Neuron (in vitro differentiated cells): Measurements from ENCODE around the gene RAB29.
A peak's percentile ranks its signal among the peaks of the same experiment; 100 is the strongest.

ENCODE experiments used
- H2AFZ ChIP-seq: one replicate; pipeline ENCODE4 v1.6.1; 2013; ENCODE audit warnings: low read depth, mild to moderate bottlenecking, inconsistent platforms, low read length, moderate library complexity
- H3K27me3 ChIP-seq: one replicate; pipeline ENCODE4 v1.6.1; 2013; ENCODE audit warnings: low read length; ENCODE audit not compliant: insufficient read depth
- H3K36me3 ChIP-seq: one replicate; pipeline ENCODE4 v1.6.1; 2013; ENCODE audit warnings: low read length; ENCODE audit not compliant: insufficient read depth
- H3K4me1 ChIP-seq: one replicate; pipeline ENCODE4 v1.6.1; 2013; ENCODE audit warnings: low read length; ENCODE audit not compliant: insufficient read depth
- H3K4me3 ChIP-seq: 2 replicates; pipeline ENCODE4 v1.5.1; 2013; ENCODE audit warnings: mild to moderate bottlenecking, low read length, moderate library complexity
- H3K9me3 ChIP-seq: one replicate; pipeline ENCODE4 v1.6.1; 2013; ENCODE audit warnings: low read length

Gene RAB29

DNA sequence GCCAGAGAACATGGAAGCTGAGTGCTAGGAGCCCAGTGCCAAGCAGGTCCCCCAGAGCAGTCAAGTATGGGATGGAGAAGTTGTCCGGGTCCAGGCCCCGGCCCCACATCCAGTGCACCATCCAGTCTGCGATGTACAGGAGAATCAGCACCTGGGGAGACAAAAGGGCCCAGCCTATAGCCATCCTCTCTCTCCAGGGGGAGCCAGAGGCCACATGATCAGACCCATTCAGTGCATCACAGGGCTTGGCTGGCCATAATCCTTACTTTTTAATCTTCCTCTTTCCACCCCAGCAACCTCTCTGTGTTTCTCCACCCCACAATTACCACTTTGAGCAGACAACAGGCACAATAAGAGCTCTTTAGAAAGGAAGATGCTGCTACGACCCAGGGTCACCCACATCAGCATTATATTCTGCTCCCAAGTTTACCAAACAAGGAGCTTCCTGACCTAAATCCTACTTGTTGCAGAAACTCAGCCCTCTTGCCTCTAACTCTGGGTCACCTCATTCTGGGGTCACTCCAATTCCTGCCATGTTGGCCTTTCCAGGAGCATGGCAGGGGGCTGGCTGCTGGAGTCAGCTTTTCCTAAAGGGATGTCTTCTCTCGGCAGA is 16.4 kb upstream of the RAB29 start:
- Histone ChIP-seq H3K9me3 (no peaks in the 10 kb centered on the region), H2AFZ (no peak overlapping the region), H3K27me3 (no peaks in the 10 kb centered on the region), H3K36me3 (peaks cover 33% of the 10 kb centered on the region), H3K4me1 (no peaks in the 10 kb centered on the region), H3K4me3 (no peak overlapping the region)

GRCh38 chr1:205787287-205787916 is 12.1 kb upstream of the RAB29 start:
- H3K9me3 ChIP-seq = no peaks in the 10 kb centered on the region
- H3K4me3 ChIP-seq = no peak overlapping the region
- no peaks in the 10 kb centered on the region for H3K27me3 ChIP-seq
- no peaks in the 10 kb centered on the region for H3K4me1 ChIP-seq
- no peak overlapping the region for H2AFZ ChIP-seq
- H3K36me3 ChIP-seq = peaks cover 3% of the 10 kb centered on the region

DNA sequence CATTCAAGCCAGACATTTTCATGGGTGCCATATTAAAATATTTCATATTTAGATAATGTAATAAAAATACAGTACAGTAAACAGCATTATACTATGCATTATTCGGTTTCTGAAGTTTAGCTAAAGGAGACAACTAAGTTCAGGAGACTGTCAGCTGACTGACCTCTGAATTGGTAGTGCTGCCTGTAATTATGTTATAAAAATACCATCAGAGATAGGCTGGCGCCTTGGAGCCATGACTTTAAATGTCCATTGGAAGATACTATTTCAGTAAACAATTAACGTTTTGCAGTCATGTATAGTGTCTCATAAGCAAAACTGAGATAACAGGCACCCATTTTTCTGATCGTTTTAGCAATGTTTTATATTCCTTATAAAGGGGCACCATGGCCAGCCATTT is 11.3 kb upstream of the RAB29 start:
- Histone ChIP-seq H3K36me3 (peaks cover 3% of the 10 kb centered on the region), H3K4me1 (no peaks in the 10 kb centered on the region), H2AFZ (no peak overlapping the region), H3K27me3 (no peaks in the 10 kb centered on the region), H3K4me3 (no peak overlapping the region), H3K9me3 (no peaks in the 10 kb centered on the region)

DNA sequence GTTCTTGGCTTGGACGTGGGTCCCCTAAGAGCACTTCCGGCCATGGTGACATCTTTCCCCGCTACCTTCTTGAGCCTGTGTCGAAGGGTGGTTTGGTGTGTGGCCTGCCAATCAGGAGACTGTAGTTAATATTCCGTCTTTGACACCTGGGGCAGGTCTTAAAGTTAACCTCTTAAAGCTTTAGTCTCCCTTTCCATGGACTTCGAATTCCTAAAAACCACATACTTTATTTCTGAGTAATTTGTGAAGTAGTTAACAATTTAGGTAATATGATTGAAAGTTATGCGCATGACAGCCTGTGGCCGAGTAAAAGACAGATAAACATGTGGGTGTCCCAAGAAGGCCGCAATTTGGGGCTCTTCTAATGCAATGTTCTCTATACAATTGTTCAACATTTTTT is 10.2 kb upstream of the RAB29 start:
- Histone ChIP-seq H2AFZ (no peak overlapping the region), H3K4me3 (no peak overlapping the region), H3K9me3 (no peaks in the 10 kb centered on the region), H3K36me3 (peaks cover 3% of the 10 kb centered on the region), H3K4me1 (no peaks in the 10 kb centered on the region), H3K27me3 (no peaks in the 10 kb centered on the region)

DNA sequence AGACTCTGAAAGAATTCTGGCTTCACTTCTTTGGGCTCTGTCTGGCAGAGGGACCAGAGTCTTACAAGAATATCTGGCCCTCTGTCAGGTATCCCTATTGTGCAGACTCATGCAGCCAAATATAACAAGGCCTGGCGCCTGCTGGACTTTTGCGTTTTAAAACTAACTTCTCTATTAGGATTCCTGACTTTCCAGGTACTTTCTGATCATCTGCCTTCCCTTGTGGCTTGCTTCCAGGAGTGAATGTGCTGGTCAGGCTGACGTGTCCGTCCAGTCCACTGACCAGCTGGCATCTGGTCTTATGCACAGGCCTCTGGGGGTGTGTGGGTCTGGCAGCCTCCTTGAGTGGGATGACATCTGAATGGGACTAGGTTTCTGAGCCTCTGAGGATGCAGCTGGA is 8.6 kb upstream of the RAB29 start:
- H3K9me3 ChIP-seq = no peaks in the 10 kb centered on the region
- H2AFZ ChIP-seq = no peak overlapping the region
- no peak overlapping the region for H3K4me3 ChIP-seq
- H3K27me3 ChIP-seq = no peaks in the 10 kb centered on the region
- H3K4me1 ChIP-seq = no peaks in the 10 kb centered on the region
- H3K36me3 ChIP-seq = no peaks in the 10 kb centered on the region

- H3K27me3 ChIP-seq = no peaks in the 10 kb centered on the region
- H3K4me1 ChIP-seq = no peaks in the 10 kb centered on the region
- no peaks in the 10 kb centered on the region for H3K9me3 ChIP-seq
- H2AFZ ChIP-seq = no peak overlapping the region
- H3K4me3 ChIP-seq = no peak overlapping the region
- H3K36me3 ChIP-seq = no peaks in the 10 kb centered on the region
Observed at GRCh38 chr1:205783433-205783795, 8.1 kb upstream of the RAB29 start.

- Histone ChIP-seq H3K4me1 (no peaks in the 10 kb centered on the region), H3K9me3 (no peaks in the 10 kb centered on the region), H3K4me3 (no peak overlapping the region), H3K27me3 (peaks cover 2% of the 10 kb centered on the region), H2AFZ (no peak overlapping the region), H3K36me3 (no peaks in the 10 kb centered on the region)
Observed at GRCh38 chr1:205782627-205783432, 7.5 kb upstream of the RAB29 start.

DNA sequence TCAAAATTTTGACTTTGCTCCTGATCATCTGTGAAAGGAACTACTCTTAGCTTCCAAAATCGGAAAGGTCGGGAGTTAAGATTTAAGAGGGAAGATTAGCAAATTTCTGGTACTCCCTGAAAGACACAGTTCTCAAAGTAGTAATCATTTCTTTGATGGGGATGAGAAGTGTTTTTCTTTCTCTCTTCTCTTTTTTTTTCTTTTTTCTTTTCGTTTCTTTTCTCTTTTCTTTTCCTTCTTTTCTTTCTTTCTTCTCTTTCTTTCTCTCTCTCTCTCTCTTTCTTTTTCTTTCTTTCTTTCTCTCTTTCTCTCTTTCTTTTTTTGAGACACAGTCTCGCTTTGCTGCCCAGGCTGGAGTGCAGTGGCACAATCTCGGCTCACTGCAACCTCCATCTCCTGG is 5.1 kb upstream of the RAB29 start:
- Histone ChIP-seq H3K9me3 (no peaks in the 10 kb centered on the region), H3K4me1 (no peaks in the 10 kb centered on the region), H2AFZ (no peak overlapping the region), H3K36me3 (no peaks in the 10 kb centered on the region), H3K4me3 (no peak overlapping the region), H3K27me3 (peaks cover 11% of the 10 kb centered on the region)

GRCh38 chr1:205777994-205778393 is 2.7 kb upstream of the RAB29 start:
- Histone ChIP-seq H3K36me3 (no peaks in the 10 kb centered on the region), H3K27me3 (peaks cover 34% of the 10 kb centered on the region), H3K4me3 (no peak overlapping the region), H3K4me1 (peaks cover 8% of the 10 kb centered on the region), H2AFZ (no peak overlapping the region), H3K9me3 (no peaks in the 10 kb centered on the region)

- no peaks in the 10 kb centered on the region for H3K9me3 ChIP-seq
- H3K4me1 ChIP-seq = peaks cover 8% of the 10 kb centered on the region
- no peaks in the 10 kb centered on the region for H3K36me3 ChIP-seq
- H3K4me3 ChIP-seq = peak overlapping the region; percentile 55
- H2AFZ ChIP-seq = no peak overlapping the region
- H3K27me3 ChIP-seq = peaks cover 45% of the 10 kb centered on the region
Observed at GRCh38 chr1:205775717-205776056, 405 bp upstream of the RAB29 start.

DNA sequence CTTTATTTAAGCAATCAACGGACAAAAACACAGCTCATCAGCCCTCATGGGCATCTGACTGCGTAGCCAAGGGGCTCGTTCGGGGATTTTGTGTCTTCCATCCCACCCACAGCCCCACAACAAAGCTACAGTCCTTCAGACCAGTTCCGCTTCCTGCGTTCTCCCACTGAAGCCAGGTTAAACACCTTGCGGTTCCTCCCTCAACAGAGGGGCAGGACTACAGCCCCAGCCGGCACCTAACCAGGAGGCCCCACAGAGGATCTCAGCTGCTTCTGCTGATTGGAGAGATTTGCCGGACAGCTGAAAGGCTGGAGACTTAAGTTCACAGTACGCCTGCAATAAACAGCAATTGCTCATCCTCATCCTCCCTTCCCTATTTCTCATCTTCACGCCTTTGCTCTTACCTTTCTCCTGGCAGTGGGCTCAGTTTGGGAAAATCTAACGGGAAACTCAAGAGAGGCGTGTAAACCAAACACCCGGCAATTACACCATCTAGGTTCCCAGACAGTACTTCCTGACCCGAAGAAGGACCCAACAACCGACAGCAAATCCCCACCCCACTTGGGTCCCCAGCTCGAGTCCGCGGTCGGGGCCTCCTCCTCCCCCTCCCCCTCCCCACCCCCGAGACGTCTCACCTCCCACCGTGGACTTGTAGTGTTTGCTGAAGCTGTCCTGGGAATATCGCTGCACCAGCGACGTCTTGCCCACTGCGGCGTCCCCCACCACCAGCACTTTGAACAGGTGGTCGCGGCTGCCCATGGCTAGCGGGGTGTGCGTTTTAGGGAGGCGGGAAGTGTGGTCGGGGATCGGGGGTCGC is 876 bp downstream of the RAB29 start:
- peaks cover 8% of the 10 kb centered on the region for H3K4me1 ChIP-seq
- H3K36me3 ChIP-seq = no peaks in the 10 kb centered on the region
- peak overlapping the region; percentile 59 for H2AFZ ChIP-seq
- H3K4me3 ChIP-seq = peak overlapping the region; percentile 55
- peaks cover 45% of the 10 kb centered on the region for H3K27me3 ChIP-seq
- H3K9me3 ChIP-seq = no peaks in the 10 kb centered on the region

DNA sequence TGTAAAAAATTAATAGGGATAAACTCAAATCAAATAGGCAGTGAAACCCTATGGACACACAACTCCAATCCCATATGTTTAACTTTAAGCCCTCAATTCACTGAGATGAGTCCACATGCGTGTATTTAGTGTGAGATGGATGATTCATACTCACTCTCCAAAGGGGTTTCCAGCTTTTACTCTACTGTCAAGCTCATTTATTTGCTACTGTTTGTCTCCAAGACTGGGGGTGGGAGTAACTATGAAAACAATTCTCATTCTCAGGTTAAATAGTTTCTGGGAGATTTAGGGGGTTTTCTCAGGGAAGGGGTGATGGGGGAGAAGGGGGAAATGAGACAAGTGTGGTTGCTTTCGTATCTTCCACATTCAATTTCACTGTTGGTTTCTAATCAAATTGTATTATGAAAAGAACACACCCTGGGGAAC is 2.7 kb downstream of the RAB29 start:
- Histone ChIP-seq H3K4me3 (no peak overlapping the region), H3K4me1 (peaks cover 8% of the 10 kb centered on the region), H3K27me3 (peaks cover 45% of the 10 kb centered on the region), H3K9me3 (no peaks in the 10 kb centered on the region), H2AFZ (no peak overlapping the region), H3K36me3 (no peaks in the 10 kb centered on the region)

- no peaks in the 10 kb centered on the region for H3K36me3 ChIP-seq
- H3K9me3 ChIP-seq = no peaks in the 10 kb centered on the region
- H3K27me3 ChIP-seq = peaks cover 43% of the 10 kb centered on the region
Observed at GRCh38 chr1:205770618-205771017, 4.7 kb downstream of the RAB29 start.

More at GRCh38 chr1:205770618-205771017, 4.7 kb downstream of the RAB29 start:
- H3K4me3 ChIP-seq = no peak overlapping the region
- H2AFZ ChIP-seq = no peak overlapping the region
- peaks cover 8% of the 10 kb centered on the region for H3K4me1 ChIP-seq
